ELR (cell line): ENCODE data around the gene GPC1.

Source experiments
- DNase-seq: peaks from one replicate; pipeline ENCODE4 v3.0.0-alpha.2; 2015; ENCODE audit warnings: low read depth

Gene GPC1

GRCh38 chr2:240467149-240467642 is 31.7 kb downstream of the GPC1 start:
- no peak for DNase-seq

GRCh38 chr2:240467659-240468302 is 32.3 kb downstream of the GPC1 start:
- no peak for DNase-seq

GRCh38 chr2:240468303-240469238 is 33.1 kb downstream of the GPC1 start:
- no peak for DNase-seq

GRCh38 chr2:240469239-240469636 is 33.8 kb downstream of the GPC1 start:
- DNase-seq, result no peak

GRCh38 chr2:240469740-240470139 is 34.3 kb downstream of the GPC1 start:
- no peak for DNase-seq

GRCh38 chr2:240472078-240472790 is 36.8 kb downstream of the GPC1 start:
- no peak for DNase-seq

GRCh38 chr2:240473211-240473610 is 37.7 kb downstream of the GPC1 start:
- no peak for DNase-seq

GRCh38 chr2:240477916-240478315 is 42.5 kb downstream of the GPC1 start:
- no peak for DNase-seq

GRCh38 chr2:240478346-240479110 is 43.1 kb downstream of the GPC1 start:
- DNase-seq, result no peak

- DNase-seq, result no peak
Observed at GRCh38 chr2:240479111-240479501, 43.6 kb downstream of the GPC1 start.

GRCh38 chr2:240480834-240481623 is 45.6 kb downstream of the GPC1 start:
- no peak for DNase-seq

GRCh38 chr2:240481720-240482119 is 46.3 kb downstream of the GPC1 start:
- DNase-seq, result no peak

- no peak for DNase-seq
Observed at GRCh38 chr2:240482141-240482540, 46.7 kb downstream of the GPC1 start.

- no peak for DNase-seq
Observed at GRCh38 chr2:240491483-240491882, 56.0 kb downstream of the GPC1 start.

- DNase-seq, result no peak
Observed at GRCh38 chr2:240494194-240494793, 58.8 kb downstream of the GPC1 start.

GRCh38 chr2:240494942-240495341 is 59.5 kb downstream of the GPC1 start:
- DNase-seq, result peak; percentile 18

GRCh38 chr2:240497082-240497481 is 61.6 kb downstream of the GPC1 start:
- DNase-seq, result peak; percentile 47

GRCh38 chr2:240498171-240498957 is 62.9 kb downstream of the GPC1 start:
- DNase-seq, result no peak

- DNase-seq, result no peak
Observed at GRCh38 chr2:240498958-240499260, 63.4 kb downstream of the GPC1 start.
